ENCODE results near the gene CCDC196. TPM values are rescaled to one million over a fixed set of nuclear protein-coding genes. Genes with fewer than 3 reads are reported as not detected.

Gene CCDC196
- not detected for total RNA-seq

GRCh38 chr14:66485910-66486421, at the start of gene CCDC196:
Gene CCDC196, plus strand, starts transcription at chr14:66486371. Its CDS starts 132 bp downstream, at chr14:66486503.
- ATAC-seq, result no peak
- no peak for DNase-seq
- POLR2A ChIA-PET, result no interaction called here
- Mint-ChIP-seq H3K36me3 (ENCODE audit: low read depth) (no peaks in the 10 kb centered on the region), H3K4me3 (no peak within 1 kb of the TSS), H3K27ac (no peak within 1 kb of the TSS), H3K27me3 (ENCODE audit: low read depth) (peaks cover 2% of the 10 kb centered on the region), H3K4me1 (ENCODE audit: low read depth) (no peaks in the 10 kb centered on the region), H3K9me3 (ENCODE audit: insufficient read depth) (no peaks in the 10 kb centered on the region)
- CTCF ChIA-PET, result no interaction called here

GRCh38 chr14:66440801-66441200, 45.4 kb upstream of the CCDC196 start:
- Mint-ChIP-seq H3K9me3 (ENCODE audit: insufficient read depth) (peaks cover 20% of the 10 kb centered on the region), H3K36me3 (ENCODE audit: low read depth) (no peaks in the 10 kb centered on the region), H3K27ac (no peak overlapping the region), H3K4me1 (ENCODE audit: low read depth) (no peaks in the 10 kb centered on the region), H3K27me3 (ENCODE audit: low read depth) (no peaks in the 10 kb centered on the region), H3K4me3 (no peak overlapping the region)
- ATAC-seq (no peak), DNase-seq (no peak)
- ChIA-PET CTCF (no interaction called here), POLR2A (no interaction called here)

- Mint-ChIP-seq H3K27ac (no peak overlapping the region), H3K4me3 (no peak overlapping the region), H3K9me3 (ENCODE audit: insufficient read depth) (peaks cover 20% of the 10 kb centered on the region), H3K27me3 (ENCODE audit: low read depth) (no peaks in the 10 kb centered on the region), H3K36me3 (ENCODE audit: low read depth) (no peaks in the 10 kb centered on the region), H3K4me1 (ENCODE audit: low read depth) (no peaks in the 10 kb centered on the region)
- DNase-seq (no peak), ATAC-seq (no peak)
- CTCF ChIA-PET, result no interaction called here
- POLR2A ChIA-PET, result no interaction called here
Observed at GRCh38 chr14:66442953-66443571, 43.1 kb upstream of the CCDC196 start.

- Mint-ChIP-seq H3K36me3 (ENCODE audit: low read depth) (no peaks in the 10 kb centered on the region), H3K9me3 (ENCODE audit: insufficient read depth) (peaks cover 16% of the 10 kb centered on the region), H3K4me1 (ENCODE audit: low read depth) (no peaks in the 10 kb centered on the region), H3K27me3 (ENCODE audit: low read depth) (no peaks in the 10 kb centered on the region), H3K4me3 (no peak overlapping the region), H3K27ac (no peak overlapping the region)
- CTCF ChIA-PET, result no interaction called here
- DNase-seq, result no peak
- no peak for ATAC-seq
- POLR2A ChIA-PET, result no interaction called here
Observed at GRCh38 chr14:66443785-66444184, 42.4 kb upstream of the CCDC196 start.

GRCh38 chr14:66444271-66444927, 41.8 kb upstream of the CCDC196 start:
- DNase-seq (no peak), ATAC-seq (no peak)
- ChIA-PET CTCF (no interaction called here), POLR2A (no interaction called here)
- Mint-ChIP-seq H3K4me3 (no peak overlapping the region), H3K4me1 (ENCODE audit: low read depth) (no peaks in the 10 kb centered on the region), H3K27ac (no peak overlapping the region), H3K9me3 (ENCODE audit: insufficient read depth) (peaks cover 15% of the 10 kb centered on the region), H3K27me3 (ENCODE audit: low read depth) (no peaks in the 10 kb centered on the region), H3K36me3 (ENCODE audit: low read depth) (no peaks in the 10 kb centered on the region)

GRCh38 chr14:66445936-66446335, 40.2 kb upstream of the CCDC196 start:
- no peaks in the 10 kb centered on the region for H3K36me3 Mint-ChIP-seq (ENCODE audit: low read depth)
- H3K4me1 Mint-ChIP-seq (ENCODE audit: low read depth), result no peaks in the 10 kb centered on the region
- H3K4me3 Mint-ChIP-seq, result no peak overlapping the region
- DNase-seq, result no peak
- no peaks in the 10 kb centered on the region for H3K27me3 Mint-ChIP-seq (ENCODE audit: low read depth)
- POLR2A ChIA-PET, result no interaction called here
- CTCF ChIA-PET, result no interaction called here
- H3K27ac Mint-ChIP-seq, result no peak overlapping the region
- no peak for ATAC-seq
- no peaks in the 10 kb centered on the region for H3K9me3 Mint-ChIP-seq (ENCODE audit: insufficient read depth)

- H3K27ac Mint-ChIP-seq, result no peak overlapping the region
- no peaks in the 10 kb centered on the region for H3K4me1 Mint-ChIP-seq (ENCODE audit: low read depth)
- H3K4me3 Mint-ChIP-seq, result no peak overlapping the region
- ChIA-PET POLR2A (no interaction called here), CTCF (no interaction called here)
- no peak for ATAC-seq
- no peaks in the 10 kb centered on the region for H3K27me3 Mint-ChIP-seq (ENCODE audit: low read depth)
- no peak for DNase-seq
- no peaks in the 10 kb centered on the region for H3K36me3 Mint-ChIP-seq (ENCODE audit: low read depth)
- no peaks in the 10 kb centered on the region for H3K9me3 Mint-ChIP-seq (ENCODE audit: insufficient read depth)
Observed at GRCh38 chr14:66453469-66453868, 32.7 kb upstream of the CCDC196 start.

GRCh38 chr14:66459603-66460002, 26.6 kb upstream of the CCDC196 start:
- H3K4me3 Mint-ChIP-seq, result no peak overlapping the region
- no peak for ATAC-seq
- H3K27me3 Mint-ChIP-seq (ENCODE audit: low read depth), result no peaks in the 10 kb centered on the region
- H3K27ac Mint-ChIP-seq, result no peak overlapping the region
- no peaks in the 10 kb centered on the region for H3K4me1 Mint-ChIP-seq (ENCODE audit: low read depth)
- H3K36me3 Mint-ChIP-seq (ENCODE audit: low read depth), result no peaks in the 10 kb centered on the region
- ChIA-PET CTCF (no interaction called here), POLR2A (no interaction called here)
- H3K9me3 Mint-ChIP-seq (ENCODE audit: insufficient read depth), result no peaks in the 10 kb centered on the region
- DNase-seq, result no peak

- DNase-seq, result no peak
- no peaks in the 10 kb centered on the region for H3K27me3 Mint-ChIP-seq (ENCODE audit: low read depth)
- H3K36me3 Mint-ChIP-seq (ENCODE audit: low read depth), result no peaks in the 10 kb centered on the region
- no peak overlapping the region for H3K27ac Mint-ChIP-seq
- POLR2A ChIA-PET, result no interaction called here
- no peak for ATAC-seq
- H3K4me3 Mint-ChIP-seq, result no peak overlapping the region
- CTCF ChIA-PET, result no interaction called here
- peaks cover 13% of the 10 kb centered on the region for H3K9me3 Mint-ChIP-seq (ENCODE audit: insufficient read depth)
- no peaks in the 10 kb centered on the region for H3K4me1 Mint-ChIP-seq (ENCODE audit: low read depth)
Observed at GRCh38 chr14:66464261-66464660, 21.9 kb upstream of the CCDC196 start.

- DNase-seq (no peak), ATAC-seq (no peak)
- ChIA-PET POLR2A (no interaction called here), CTCF (no interaction called here)
- no peak overlapping the region for H3K4me3 Mint-ChIP-seq
- H3K9me3 Mint-ChIP-seq (ENCODE audit: insufficient read depth), result peaks cover 33% of the 10 kb centered on the region
- no peak overlapping the region for H3K27ac Mint-ChIP-seq
- H3K4me1 Mint-ChIP-seq (ENCODE audit: low read depth), result no peaks in the 10 kb centered on the region
- H3K36me3 Mint-ChIP-seq (ENCODE audit: low read depth), result peaks cover 4% of the 10 kb centered on the region
- H3K27me3 Mint-ChIP-seq (ENCODE audit: low read depth), result no peaks in the 10 kb centered on the region
Observed at GRCh38 chr14:66468778-66469367, 17.3 kb upstream of the CCDC196 start.

- H3K4me1 Mint-ChIP-seq (ENCODE audit: low read depth), result no peaks in the 10 kb centered on the region
- ChIA-PET POLR2A (interaction anchor here (0.6 kb wide), 1 partner anchor 125 kb away, joined by 5 read pairs; no protein-coding TSS in a partner anchor), CTCF (no interaction called here)
- H3K27ac Mint-ChIP-seq, result no peak overlapping the region
- H3K9me3 Mint-ChIP-seq (ENCODE audit: insufficient read depth), result peaks cover 31% of the 10 kb centered on the region
- ATAC-seq (no peak), DNase-seq (no peak)
- no peak overlapping the region for H3K4me3 Mint-ChIP-seq
- H3K36me3 Mint-ChIP-seq (ENCODE audit: low read depth), result peaks cover 4% of the 10 kb centered on the region
- H3K27me3 Mint-ChIP-seq (ENCODE audit: low read depth), result no peaks in the 10 kb centered on the region
Observed at GRCh38 chr14:66471584-66471983, 14.6 kb upstream of the CCDC196 start.

GRCh38 chr14:66472251-66472650, 13.9 kb upstream of the CCDC196 start:
- no peak overlapping the region for H3K4me3 Mint-ChIP-seq
- H3K36me3 Mint-ChIP-seq (ENCODE audit: low read depth), result peaks cover 4% of the 10 kb centered on the region
- H3K27ac Mint-ChIP-seq, result no peak overlapping the region
- H3K27me3 Mint-ChIP-seq (ENCODE audit: low read depth), result no peaks in the 10 kb centered on the region
- peaks cover 24% of the 10 kb centered on the region for H3K9me3 Mint-ChIP-seq (ENCODE audit: insufficient read depth)
- ChIA-PET CTCF (no interaction called here), POLR2A (no interaction called here)
- ATAC-seq, result no peak
- no peaks in the 10 kb centered on the region for H3K4me1 Mint-ChIP-seq (ENCODE audit: low read depth)
- no peak for DNase-seq

Data from activated CD8-positive, alpha-beta T cell treated with anti-CD3 and anti-CD28 coated beads, Interleukin-2, amount 10 ng/mL, durations not matched to agents 7 days and 5 days (primary cell).